ENCODE results near the gene RNF149. TPM values are rescaled to one million over a fixed set of nuclear protein-coding genes. Genes with fewer than 3 reads are reported as not detected.

The RNF149 gene
- total RNA-seq, 2 experiments from 2014 or later, result 48.7 to 53.2 TPM

GRCh38 chr2:101332885-101333766 is 24.6 kb upstream of the RNF149 start:
- no peak for DNase-seq
- CTCF ChIA-PET, result interaction anchor here (1.2 to 6.7 kb wide), 3 partner anchors 8 to 55 kb away, joined by 4 to 60 read pairs (median 6); partner anchors contain the start of gene CREG2
- no peaks in the 10 kb centered on the region for H3K27me3 Mint-ChIP-seq

DNA sequence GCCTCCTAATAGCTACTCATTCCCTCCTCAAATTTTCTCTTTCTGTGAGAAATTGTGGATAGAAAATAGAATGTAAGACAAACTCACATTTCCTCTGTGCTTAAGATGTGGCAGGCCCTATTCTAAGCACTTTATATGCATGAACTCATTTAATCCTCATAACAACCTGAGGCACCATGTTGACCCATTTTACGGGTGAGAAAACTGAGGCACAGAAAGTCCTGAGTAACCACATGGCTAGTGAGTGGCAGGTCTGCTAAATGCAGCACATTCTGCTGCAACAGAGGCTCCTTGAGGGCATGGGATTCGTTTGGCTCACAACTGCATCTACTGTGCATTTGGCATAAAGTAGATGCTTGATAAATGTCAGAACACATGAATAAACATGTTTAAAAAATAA is 22.7 kb upstream of the RNF149 start:
- H3K4me3 Mint-ChIP-seq, result no peak overlapping the region

More at GRCh38 chr2:101332885-101333766, 24.6 kb upstream of the RNF149 start:
- intact Hi-C loops (cut with micrococcal nuclease), result no loop called here
- Mint-ChIP-seq H3K4me3 (no peak overlapping the region), H3K36me3 (ENCODE audit: low read depth) (no peaks in the 10 kb centered on the region), H3K9me3 (no peaks in the 10 kb centered on the region), H3K27ac (peak overlapping the region; percentile 72), H3K4me1 (ENCODE audit: low read depth) (peaks cover 23% of the 10 kb centered on the region)
- POLR2A ChIA-PET, result interaction anchor here (0.6 to 1.5 kb wide), 4 partner anchors 9 to 1049 kb away, joined by 3 to 9 read pairs (median 3); partner anchors contain the start of gene RNF149
- TF ChIP-seq, protein P1, sequence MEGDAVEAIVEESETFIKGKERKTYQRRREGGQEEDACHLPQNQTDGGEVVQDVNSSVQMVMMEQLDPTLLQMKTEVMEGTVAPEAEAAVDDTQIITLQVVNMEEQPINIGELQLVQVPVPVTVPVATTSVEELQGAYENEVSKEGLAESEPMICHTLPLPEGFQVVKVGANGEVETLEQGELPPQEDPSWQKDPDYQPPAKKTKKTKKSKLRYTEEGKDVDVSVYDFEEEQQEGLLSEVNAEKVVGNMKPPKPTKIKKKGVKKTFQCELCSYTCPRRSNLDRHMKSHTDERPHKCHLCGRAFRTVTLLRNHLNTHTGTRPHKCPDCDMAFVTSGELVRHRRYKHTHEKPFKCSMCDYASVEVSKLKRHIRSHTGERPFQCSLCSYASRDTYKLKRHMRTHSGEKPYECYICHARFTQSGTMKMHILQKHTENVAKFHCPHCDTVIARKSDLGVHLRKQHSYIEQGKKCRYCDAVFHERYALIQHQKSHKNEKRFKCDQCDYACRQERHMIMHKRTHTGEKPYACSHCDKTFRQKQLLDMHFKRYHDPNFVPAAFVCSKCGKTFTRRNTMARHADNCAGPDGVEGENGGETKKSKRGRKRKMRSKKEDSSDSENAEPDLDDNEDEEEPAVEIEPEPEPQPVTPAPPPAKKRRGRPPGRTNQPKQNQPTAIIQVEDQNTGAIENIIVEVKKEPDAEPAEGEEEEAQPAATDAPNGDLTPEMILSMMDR (IDR thresholded peaks at IDR 0.05), result no peak
- ATAC-seq, result peak; percentile 35

DNA sequence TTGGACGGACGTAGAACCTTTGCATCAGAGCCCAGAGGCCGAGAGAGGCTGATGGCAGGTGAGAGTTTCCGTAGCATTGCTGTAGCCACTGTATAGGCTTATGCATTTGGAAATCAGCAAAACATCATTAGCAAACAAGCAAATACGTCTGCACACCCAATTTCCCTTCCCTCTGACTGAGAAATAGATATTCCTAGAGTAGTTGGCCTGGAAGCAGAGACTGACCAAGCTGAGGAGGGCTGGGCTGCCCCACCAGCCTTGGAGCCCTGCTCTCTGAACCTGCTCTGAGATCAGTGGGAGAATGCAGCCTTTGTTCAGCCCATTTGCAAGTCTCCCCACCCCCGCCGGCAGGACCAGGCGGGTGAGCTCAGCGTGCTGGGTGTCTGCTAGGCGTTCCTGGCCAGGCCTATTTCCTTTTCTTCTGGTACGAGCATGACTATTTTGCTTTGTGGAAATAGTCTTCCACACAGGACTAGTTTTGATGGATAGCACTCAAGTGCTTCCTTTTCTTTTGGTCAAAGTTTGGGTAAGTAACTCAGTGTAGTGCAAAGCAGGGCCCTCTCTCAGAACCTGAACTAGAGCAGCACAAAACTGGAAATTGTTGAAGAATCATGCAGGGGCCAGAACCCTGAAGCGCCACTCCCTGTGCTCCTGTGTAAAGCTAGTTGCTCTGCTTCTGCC is 21.9 kb upstream of the RNF149 start:
- Mint-ChIP-seq H3K9me3 (no peaks in the 10 kb centered on the region), H3K4me1 (ENCODE audit: low read depth) (peaks cover 23% of the 10 kb centered on the region), H3K27me3 (no peaks in the 10 kb centered on the region), H3K27ac (peak overlapping the region; percentile 82), H3K36me3 (ENCODE audit: low read depth) (no peaks in the 10 kb centered on the region), H3K4me3 (peak overlapping the region; percentile 37)
- TF ChIP-seq, protein P1 (IDR thresholded peaks at IDR 0.05), result no peak
- POLR2A ChIA-PET, result interaction anchor here (2.3 kb wide), 1 partner anchor 22 kb away, joined by 14 read pairs; the partner anchor contains the start of gene RNF149
- CTCF ChIA-PET, result interaction anchor here (1.6 to 6.7 kb wide), 3 partner anchors 11 to 19 kb away, joined by 4 to 60 read pairs (median 6); no protein-coding TSS in a partner anchor
- DNase-seq (peak; percentile 63), ATAC-seq (peak; percentile 59)
- intact Hi-C loops (cut with micrococcal nuclease), result no loop called here

More for the DNA sequence above, 22.7 kb upstream of the RNF149 start:
- peak overlapping the region; percentile 82 for H3K27ac Mint-ChIP-seq
- H3K4me1 Mint-ChIP-seq (ENCODE audit: low read depth), result peaks cover 23% of the 10 kb centered on the region
- TF ChIP-seq, protein P1 (IDR thresholded peaks at IDR 0.05), result no peak
- CTCF ChIA-PET, result interaction anchor here (1.6 to 6.7 kb wide), 3 partner anchors 10 to 20 kb away, joined by 4 to 60 read pairs (median 6); no protein-coding TSS in a partner anchor
- no peak for DNase-seq
- H3K27me3 Mint-ChIP-seq, result no peaks in the 10 kb centered on the region
- POLR2A ChIA-PET, result interaction anchor here (0.7 to 2.3 kb wide), 2 partner anchors 22 to 658 kb away, joined by 3 to 14 read pairs; partner anchors contain the start of gene RNF149
- no peaks in the 10 kb centered on the region for H3K36me3 Mint-ChIP-seq (ENCODE audit: low read depth)
- no peak for ATAC-seq
- no peaks in the 10 kb centered on the region for H3K9me3 Mint-ChIP-seq
- intact Hi-C loops (cut with micrococcal nuclease), result no loop called here

DNA sequence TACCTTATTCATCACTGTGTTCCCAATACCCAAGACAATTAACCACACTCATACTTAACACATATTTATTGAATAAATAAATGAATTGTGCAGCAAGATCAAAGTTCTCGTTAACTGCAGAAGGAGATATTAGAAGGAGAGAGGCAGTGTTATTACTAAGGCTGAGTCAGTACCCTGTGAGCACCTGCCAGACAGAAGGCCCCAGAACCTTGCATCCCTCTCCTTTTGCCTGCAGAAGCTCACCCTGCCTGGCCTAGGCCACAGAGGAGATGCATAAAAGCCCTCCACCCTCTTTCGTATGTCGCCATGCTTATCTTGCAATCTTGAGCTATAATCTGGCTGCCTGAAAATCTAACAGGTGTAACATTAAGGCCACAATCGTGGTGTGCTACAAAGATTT is 20.5 kb upstream of the RNF149 start:
- Mint-ChIP-seq H3K4me3 (no peak overlapping the region), H3K27ac (no peak overlapping the region), H3K36me3 (ENCODE audit: low read depth) (no peaks in the 10 kb centered on the region), H3K9me3 (peaks cover 2% of the 10 kb centered on the region), H3K4me1 (ENCODE audit: low read depth) (peaks cover 21% of the 10 kb centered on the region), H3K27me3 (no peaks in the 10 kb centered on the region)
- TF ChIP-seq, protein P1 (IDR thresholded peaks at IDR 0.05), result no peak
- intact Hi-C loops (cut with micrococcal nuclease), result no loop called here
- peak; percentile 17 for DNase-seq
- CTCF ChIA-PET, result interaction anchor here (1.0 to 6.7 kb wide), 5 partner anchors 12 to 77 kb away, joined by 3 to 60 read pairs (median 5); partner anchors contain the start of gene RNF149
- peak; percentile 40 for ATAC-seq
- POLR2A ChIA-PET, result interaction anchor here (1.1 to 2.3 kb wide), 5 partner anchors 13 to 76 kb away, joined by 3 to 14 read pairs (median 3); partner anchors contain the start of gene RNF149
